ENCODE data around the gene SPTLC3.

Gene SPTLC3

GRCh38 chr20:13110796-13111195, 102.0 kb downstream of the SPTLC3 start:
- no peak overlapping the region for H3K4me3 ChIP-seq (ENCODE audit: low read length)
- no peak for TF ChIP-seq ZNF274 (IDR thresholded peaks at IDR 0.05; ENCODE audit: low read depth, low read length)

DNA sequence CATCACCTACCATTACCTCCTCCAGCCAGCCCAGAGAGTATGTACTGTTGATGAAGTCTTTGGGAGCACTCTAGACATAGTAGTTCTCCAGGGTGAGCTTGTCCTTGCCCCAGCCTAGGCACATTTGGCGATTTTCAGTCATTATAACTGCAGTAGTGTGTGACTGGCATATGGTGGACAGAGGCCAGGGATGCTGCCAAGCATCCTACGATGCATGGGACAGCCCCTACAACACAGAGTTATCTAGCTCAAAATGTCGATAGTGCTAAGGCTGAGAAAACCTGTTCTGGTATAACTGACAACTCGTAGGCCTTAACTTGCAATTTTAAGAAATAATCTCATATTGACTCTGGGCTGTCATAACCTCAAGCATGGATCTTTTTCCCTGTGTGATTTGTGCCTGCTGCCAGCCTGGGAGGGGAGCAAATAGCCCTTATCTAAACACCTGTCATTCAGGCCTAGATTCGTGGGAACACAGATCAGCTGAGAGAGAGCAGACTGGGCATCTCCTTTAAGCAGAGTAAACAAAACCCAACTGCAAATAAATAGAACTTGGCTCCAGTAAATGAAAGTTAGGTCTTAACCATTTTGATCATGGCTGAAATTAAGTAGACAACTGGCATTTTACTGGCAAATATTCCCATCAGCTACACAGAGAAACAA, 102.6 kb downstream of the SPTLC3 start:
- no peak for TF ChIP-seq ZNF274 (IDR thresholded peaks at IDR 0.05; ENCODE audit: low read depth, low read length)
- H3K4me3 ChIP-seq (ENCODE audit: low read length): no peak overlapping the region

DNA sequence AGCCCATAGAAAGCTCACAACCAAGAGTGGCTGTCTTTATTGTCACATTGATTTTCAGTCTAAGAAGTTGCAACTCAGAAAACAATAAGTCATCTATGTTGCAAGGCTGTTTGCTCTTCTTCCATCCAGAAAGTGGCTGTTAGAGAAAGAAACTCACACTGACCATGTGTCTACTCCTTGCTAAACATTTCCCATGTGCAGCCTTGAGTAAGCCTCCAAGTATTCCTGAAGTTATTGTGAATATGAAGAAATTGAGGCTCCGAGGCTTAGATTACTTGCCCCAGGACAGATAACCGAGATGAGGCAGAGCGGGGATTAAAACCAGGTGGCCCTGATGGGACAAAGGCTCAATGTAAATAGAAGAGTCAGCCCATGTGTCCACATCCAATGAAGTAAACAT, 105.0 kb downstream of the SPTLC3 start:
- no peak overlapping the region for H3K4me3 ChIP-seq (ENCODE audit: low read length)
- no peak for TF ChIP-seq ZNF274 (IDR thresholded peaks at IDR 0.05; ENCODE audit: low read depth, low read length)

DNA sequence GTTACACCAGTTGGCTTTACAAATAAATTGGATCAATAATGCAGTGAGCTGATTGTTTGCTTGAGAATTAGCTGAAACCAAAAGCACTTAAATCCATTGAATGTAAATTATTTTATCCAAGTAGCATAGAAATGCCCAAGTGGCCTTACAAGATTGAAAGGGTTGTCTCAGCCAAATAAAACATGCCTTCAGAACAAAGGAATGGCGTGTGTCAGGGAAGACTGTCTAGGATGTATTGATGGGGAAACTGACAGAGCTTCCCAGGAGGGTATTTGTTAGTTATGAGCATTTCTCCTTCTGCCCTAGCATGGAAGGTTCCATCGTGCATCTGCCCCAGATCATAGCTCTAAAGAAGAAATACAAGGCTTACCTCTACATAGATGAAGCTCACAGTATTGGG, 108.4 kb downstream of the SPTLC3 start:
- no peak for TF ChIP-seq ZNF274 (IDR thresholded peaks at IDR 0.05; ENCODE audit: low read depth, low read length)
- no peak overlapping the region for H3K4me3 ChIP-seq (ENCODE audit: low read length)

- H3K4me3 ChIP-seq (ENCODE audit: low read length): no peak overlapping the region
- TF ChIP-seq ZNF274 (IDR thresholded peaks at IDR 0.05; ENCODE audit: low read depth, low read length): no peak
These were observed 109.9 kb downstream of the SPTLC3 start for GRCh38 chr20:13118676-13119075.

- H3K4me3 ChIP-seq (ENCODE audit: low read length): no peak overlapping the region
- no peak for TF ChIP-seq ZNF274 (IDR thresholded peaks at IDR 0.05; ENCODE audit: low read depth, low read length)
These were observed 110.8 kb downstream of the SPTLC3 start for GRCh38 chr20:13119583-13119982.

DNA sequence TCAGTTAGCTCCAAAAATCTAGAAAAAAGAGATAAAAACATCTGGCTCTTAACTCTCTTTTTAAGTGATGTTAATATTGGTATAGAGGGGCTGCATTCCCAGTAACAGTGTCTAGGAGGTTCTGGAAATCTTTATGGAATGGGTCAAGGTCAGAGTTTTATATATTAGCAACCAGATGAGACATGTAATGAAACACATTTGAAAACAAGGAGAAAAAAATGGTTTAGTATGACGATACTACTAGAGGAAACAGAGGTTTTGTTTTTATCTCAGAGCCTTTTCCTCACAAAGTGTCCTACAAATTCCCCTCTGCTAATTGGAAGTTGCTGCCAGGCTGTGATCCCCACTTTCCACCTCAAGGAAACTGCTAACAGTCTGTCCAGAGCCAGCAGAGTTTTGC, 111.7 kb downstream of the SPTLC3 start:
- H3K4me3 ChIP-seq (ENCODE audit: low read length): no peak overlapping the region
- TF ChIP-seq ZNF274 (IDR thresholded peaks at IDR 0.05; ENCODE audit: low read depth, low read length): no peak

- TF ChIP-seq ZNF274 (IDR thresholded peaks at IDR 0.05; ENCODE audit: low read depth, low read length): no peak
These were observed 113.2 kb downstream of the SPTLC3 start for GRCh38 chr20:13121840-13122515.

GRCh38 chr20:13125486-13125885, 116.7 kb downstream of the SPTLC3 start:
- no peak for TF ChIP-seq ZNF274 (IDR thresholded peaks at IDR 0.05; ENCODE audit: low read depth, low read length)

More at GRCh38 chr20:13121840-13122515, 113.2 kb downstream of the SPTLC3 start:
- no peak overlapping the region for H3K4me3 ChIP-seq (ENCODE audit: low read length)

DNA sequence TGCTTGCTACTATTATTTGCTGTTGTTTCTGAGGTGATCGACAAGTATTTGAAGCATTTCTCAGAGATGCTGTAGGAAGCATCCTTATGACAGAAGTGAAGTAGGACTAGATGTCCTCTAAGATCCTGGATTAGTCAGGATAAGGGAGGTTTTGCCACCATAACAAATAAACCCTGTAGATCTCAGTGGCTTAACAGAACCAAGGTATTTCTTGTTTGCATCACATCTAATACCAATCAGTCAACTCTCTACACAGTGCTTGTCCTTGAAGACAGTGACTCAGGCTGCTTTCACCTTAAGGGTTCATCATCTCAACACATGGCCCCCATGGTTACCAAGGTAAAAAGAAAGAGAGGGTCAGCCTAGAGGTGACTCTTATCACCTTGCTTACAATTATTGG, 119.4 kb downstream of the SPTLC3 start:
- no peak for TF ChIP-seq ZNF274 (IDR thresholded peaks at IDR 0.05; ENCODE audit: low read depth, low read length)
- no peak overlapping the region for H3K4me3 ChIP-seq (ENCODE audit: low read length)

More at GRCh38 chr20:13125486-13125885, 116.7 kb downstream of the SPTLC3 start:
- no peak overlapping the region for H3K4me3 ChIP-seq (ENCODE audit: low read length)

- H3K4me3 ChIP-seq (ENCODE audit: low read length): no peak overlapping the region
- TF ChIP-seq ZNF274 (IDR thresholded peaks at IDR 0.05; ENCODE audit: low read depth, low read length): no peak
These were observed 121.4 kb downstream of the SPTLC3 start for GRCh38 chr20:13130061-13130706.

- H3K4me3 ChIP-seq (ENCODE audit: low read length): no peak overlapping the region
- TF ChIP-seq ZNF274 (IDR thresholded peaks at IDR 0.05; ENCODE audit: low read depth, low read length): no peak
These were observed 121.9 kb downstream of the SPTLC3 start for GRCh38 chr20:13130707-13131103.

DNA sequence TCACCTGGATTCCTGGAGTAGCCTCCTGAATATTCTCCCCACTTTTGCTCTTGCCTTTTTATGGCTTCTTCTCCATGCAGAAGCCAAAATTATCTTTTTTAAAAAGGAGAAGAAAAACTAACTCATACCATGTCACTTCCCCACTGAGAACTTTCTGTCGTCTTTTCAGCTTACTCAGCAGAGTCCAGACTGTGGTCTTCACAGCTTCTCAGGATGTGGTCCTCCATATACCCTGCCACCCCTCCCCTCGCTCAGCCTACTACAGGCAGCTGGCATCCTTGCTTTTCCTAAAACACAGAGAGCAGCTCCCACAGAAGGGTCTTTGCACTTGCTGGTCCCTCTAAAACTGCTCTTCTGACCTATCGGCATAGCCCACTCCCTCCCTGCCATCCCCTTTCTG, 122.9 kb downstream of the SPTLC3 start:
- TF ChIP-seq ZNF274 (IDR thresholded peaks at IDR 0.05; ENCODE audit: low read depth, low read length): no peak

GRCh38 chr20:13139459-13140150, 130.8 kb downstream of the SPTLC3 start:
- TF ChIP-seq ZNF274 (IDR thresholded peaks at IDR 0.05; ENCODE audit: low read depth, low read length): no peak
- H3K4me3 ChIP-seq (ENCODE audit: low read length): no peak overlapping the region

More for the DNA sequence above, 122.9 kb downstream of the SPTLC3 start:
- H3K4me3 ChIP-seq (ENCODE audit: low read length): no peak overlapping the region

Measured in GM08714 (cell line).